ENCODE data around the gene EMP1. TPM values are rescaled to one million over a fixed set of nuclear protein-coding genes. Genes with fewer than 3 reads are reported as not detected.
A peak's percentile ranks its signal among the peaks of the same experiment; 100 is the strongest.
"Not testable (repeated sequence)": the region's sequence is repeated elsewhere in the genome, so short reads cannot be mapped to it uniquely, and the experiment has no call there.

The EMP1 gene
- polyA plus RNA-seq, 3 donors, result 106 to 123 (median 109) TPM

- DNase-seq (ENCODE audit: low read depth in 3 of 3, low spot score in 2 of 3), result no peak
Measured at GRCh38 chr12:13253966-13254760, 57.6 kb downstream of the EMP1 start.

GRCh38 chr12:13255792-13256691, 59.5 kb downstream of the EMP1 start:
- peak; percentile 90 to 91 (median 91) for DNase-seq (ENCODE audit: low read depth in 3 of 3, low spot score in 2 of 3)

DNA sequence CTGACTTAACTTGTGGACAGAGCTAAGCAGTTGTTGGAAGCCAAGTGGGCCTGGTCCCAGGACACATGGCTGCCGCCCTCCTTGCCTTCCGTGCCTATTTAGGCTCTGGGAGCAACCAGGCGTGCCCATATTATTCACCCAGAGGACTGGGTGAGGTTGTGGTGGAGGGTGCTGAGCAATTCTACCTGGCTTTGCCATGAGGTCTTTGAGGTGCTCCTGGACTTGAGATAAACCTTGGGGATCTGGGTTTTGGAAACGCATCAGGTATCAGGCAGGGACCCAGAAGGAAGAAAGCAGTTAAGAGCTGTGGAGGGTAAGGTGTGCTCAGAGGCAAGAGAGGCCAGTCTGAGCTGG, 60.1 kb downstream of the EMP1 start:
- DNase-seq (ENCODE audit: low read depth in 3 of 3, low spot score in 2 of 3), result no peak

DNA sequence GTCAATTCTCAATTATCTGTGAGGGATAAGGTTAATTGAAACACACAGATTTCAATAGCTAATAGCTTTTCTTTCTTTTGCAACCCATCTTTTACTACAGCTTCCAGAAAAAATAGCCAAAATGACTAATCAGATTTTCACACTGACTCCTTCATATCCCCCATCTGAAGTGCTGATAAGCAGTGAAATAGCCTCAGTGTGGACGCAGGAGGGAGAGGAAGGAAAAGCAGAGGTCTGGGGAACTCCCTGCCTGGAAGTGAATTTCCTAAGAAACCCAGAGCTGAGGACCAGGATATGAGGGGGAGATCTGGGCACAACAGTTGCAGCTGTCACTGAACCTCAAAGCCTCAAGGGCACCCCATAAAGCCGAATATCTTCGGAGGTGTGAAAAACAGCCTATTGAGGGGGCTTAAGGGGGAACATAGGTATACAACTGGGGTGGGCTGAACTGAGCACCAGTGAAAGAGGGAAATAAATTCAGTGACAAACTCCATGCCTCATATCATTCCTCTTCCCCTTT, 60.9 kb downstream of the EMP1 start:
- DNase-seq (ENCODE audit: low read depth in 3 of 3, low spot score in 2 of 3), result no peak

- DNase-seq (ENCODE audit: low read depth in 3 of 3, low spot score in 2 of 3), result no peak
Measured at GRCh38 chr12:13258197-13258596, 61.7 kb downstream of the EMP1 start.

DNA sequence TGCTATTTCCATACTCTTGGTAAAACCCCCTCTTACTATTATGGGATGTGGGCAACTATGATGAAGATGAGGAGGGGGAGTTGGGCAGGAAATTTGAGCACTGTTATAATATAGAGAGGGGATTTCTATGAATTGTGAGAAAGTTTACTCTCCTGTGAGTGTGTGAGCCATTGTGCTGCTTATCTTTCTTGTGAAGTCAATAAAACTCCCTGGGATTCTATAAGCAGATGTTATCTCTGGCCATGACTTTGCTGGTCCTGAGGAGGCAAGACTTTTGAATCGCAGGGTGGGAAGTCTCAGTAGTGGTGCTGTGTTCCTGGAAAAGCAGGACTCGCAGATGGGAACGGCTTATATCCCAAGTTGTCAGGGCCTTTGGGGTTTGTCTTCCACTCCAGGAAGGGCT, 62.2 kb downstream of the EMP1 start:
- DNase-seq (ENCODE audit: low read depth in 3 of 3, low spot score in 2 of 3), result no peak

DNA sequence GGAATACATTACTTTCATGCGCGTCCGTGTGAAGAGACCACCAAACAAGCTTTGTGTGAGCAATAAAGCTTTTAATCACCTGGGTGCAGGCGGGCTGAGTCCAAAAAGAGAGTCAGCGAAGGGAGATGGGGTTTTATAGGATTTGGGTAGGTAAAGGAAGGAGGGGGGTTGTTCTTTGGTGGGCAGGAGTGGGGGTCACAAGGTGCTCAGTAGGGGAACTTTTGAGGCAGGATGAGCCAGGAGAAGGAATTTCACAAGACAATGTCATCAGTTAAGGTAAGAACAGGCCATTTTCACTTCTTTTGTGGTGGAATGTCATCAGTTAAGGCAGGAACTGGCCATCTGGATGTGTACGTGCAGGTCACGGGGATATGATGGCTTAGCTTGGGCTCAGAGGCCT, 63.1 kb downstream of the EMP1 start:
- DNase-seq (ENCODE audit: low read depth in 3 of 3, low spot score in 2 of 3), result not testable (repeated sequence)

GRCh38 chr12:13267826-13268225, 71.3 kb downstream of the EMP1 start:
- DNase-seq (ENCODE audit: low read depth in 3 of 3, low spot score in 2 of 3), result not testable (repeated sequence)

DNA sequence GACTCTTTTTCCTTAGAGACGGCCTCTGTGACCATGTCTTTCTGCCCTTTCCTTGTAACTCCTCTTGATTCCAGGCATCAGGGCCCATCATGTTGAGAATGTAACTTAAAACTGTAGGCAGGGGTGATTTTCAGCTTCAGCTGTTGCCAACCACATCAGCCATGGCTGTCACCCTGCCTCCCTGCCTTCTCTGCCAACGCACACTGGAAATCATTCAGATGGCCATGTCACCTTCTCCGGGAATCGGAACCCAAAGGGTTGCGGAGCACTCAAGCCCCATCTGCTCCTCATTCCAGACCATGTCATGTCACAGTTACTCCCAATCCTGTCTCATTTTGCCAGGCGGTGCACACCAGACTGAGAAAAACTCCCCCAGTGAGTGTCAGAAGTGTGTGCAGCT, 72.1 kb downstream of the EMP1 start:
- no peak for DNase-seq (ENCODE audit: low read depth in 3 of 3, low spot score in 2 of 3)

Other genes starting within 250 kb of the EMP1 start
- gene GPRC5D, start 244.6 kb upstream of the EMP1 start, polyA plus RNA-seq (ENCODE audit: insufficient read length in 3 of 3), result under 1 TPM in 2 of 3 donors, not detected in 1; 0.72 to 0.86 TPM
- 10 to 100 TPM; 69.9 to 80.7 (median 75.7) TPM for gene HEBP1, start 196.5 kb upstream of the EMP1 start, polyA plus RNA-seq (ENCODE audit: insufficient read length in 3 of 3)
- gene FAM234B, start 152.3 kb upstream of the EMP1 start, polyA plus RNA-seq (ENCODE audit: insufficient read length in 3 of 3), result 10 to 100 TPM; 12.8 to 14.4 (median 13.1) TPM
- gene GSG1, start 93.1 kb upstream of the EMP1 start, polyA plus RNA-seq (ENCODE audit: insufficient read length in 3 of 3), result under 1 TPM; 0.43 to 0.90 (median 0.61) TPM

Measured in right renal cortex interstitium (tissue), 3 donors.